GM12891 (cell line): ENCODE results near the gene CACNA2D1.

Source experiments
- POLR2A ChIP-seq: IDR thresholded peaks from 2 replicates; pipeline ENCODE4 v1.6.1; 2011; ENCODE audit warnings: low read depth, low read length, control low read depth
- POLR2AphosphoS5 ChIP-seq: IDR thresholded peaks from 2 replicates; pipeline ENCODE4 v1.6.1; 2011; ENCODE audit warnings: low read depth, low read length, control low read depth
- TAF1 ChIP-seq: IDR thresholded peaks from 2 replicates; pipeline ENCODE4 v1.6.1; 2011; ENCODE audit warnings: low read depth, low read length, control low read depth

DNA sequence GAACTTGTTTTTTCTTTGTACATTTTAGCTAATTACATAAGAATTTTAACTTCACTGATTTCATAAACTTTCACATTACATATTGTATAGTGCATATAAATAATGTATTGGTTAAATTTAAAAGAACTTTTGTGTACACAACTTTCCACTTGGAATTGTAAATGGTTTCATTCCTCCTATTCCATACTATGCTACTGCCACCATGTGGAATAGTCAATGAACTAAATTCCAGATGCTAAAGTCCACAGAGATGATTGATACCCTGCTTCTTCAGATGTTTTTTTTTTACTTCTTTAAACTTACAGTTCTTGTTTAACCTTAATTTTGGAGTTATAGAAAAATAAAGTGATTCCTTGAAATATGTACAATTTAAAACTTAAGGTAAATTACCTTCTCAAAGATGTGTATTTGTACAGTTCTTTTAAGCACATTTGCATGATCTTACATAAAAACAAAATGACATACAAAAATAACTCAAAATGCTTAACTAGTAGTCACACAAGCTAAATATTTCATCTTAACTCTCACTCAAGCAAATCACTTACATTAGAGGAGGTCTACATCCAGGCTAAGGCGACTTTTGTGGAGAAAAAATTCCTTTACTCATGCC, 426.1 kb downstream of the CACNA2D1 start:
- TF ChIP-seq POLR2AphosphoS5: no peak
- no peak for TF ChIP-seq TAF1
- TF ChIP-seq POLR2A: no peak
